Liver (tissue), 3 donors: ENCODE measurements around the gene SAFB2.

ENCODE experiments used
- EGR1 ChIP-seq, 2 donors: IDR thresholded peaks; 2 replicates each; pipeline ENCODE4 v1.6.1; 2016 to 2018; ENCODE audit warnings: antibody characterized with exemption in 2 of 2, low read depth in 2 of 2
- HNF4A ChIP-seq, 2 donors: conservative IDR thresholded peaks; 2 replicates each; pipeline ENCODE4 v1.6.1; 2016; ENCODE audit warnings: antibody characterized with exemption in 2 of 2, mild to moderate bottlenecking in 2 of 2
- JUND ChIP-seq, 2 donors: IDR thresholded peaks; 2 replicates each; pipeline ENCODE4 v1.6.1; 2016; ENCODE audit warnings: antibody characterized with exemption in 2 of 2
- RAD21 ChIP-seq, 2 donors: IDR thresholded peaks; 2 replicates each; pipeline ENCODE4 v1.6.1; 2016; ENCODE audit warnings: antibody characterized with exemption in 2 of 2, mild to moderate bottlenecking in 2 of 2
- REST ChIP-seq: IDR thresholded peaks from 2 replicates; pipeline ENCODE4 v1.6.1; 2016; ENCODE audit warnings: antibody characterized with exemption, mild to moderate bottlenecking
- TAF1 ChIP-seq: conservative IDR thresholded peaks from 2 replicates; pipeline ENCODE4 v1.6.1; 2016; ENCODE audit warnings: antibody characterized with exemption, mild to moderate bottlenecking
- YY1 ChIP-seq: IDR thresholded peaks from 2 replicates; pipeline ENCODE4 v1.6.1; 2016; ENCODE audit warnings: antibody characterized with exemption, mild to moderate bottlenecking
- ZBTB33 ChIP-seq: IDR thresholded peaks from 2 replicates; pipeline ENCODE4 v1.6.1; 2016; ENCODE audit warnings: antibody characterized with exemption
- TF ChIP-seq, protein P1 (sequence below): fragments of 150-350 bp; IDR thresholded peaks from 2 replicates; pipeline ENCODE4 v1.5.1; 2017; ENCODE audit warnings: improper control_type of control experiment, low read depth, low read length; ENCODE audit not compliant: missing input control
- TF ChIP-seq, protein P2 (sequence below): IDR thresholded peaks from 2 replicates; pipeline ENCODE4 v1.6.1; 2016; ENCODE audit warnings: antibody characterized with exemption
- donor health status: healthy.
- donor health status: healthy.

- TF ChIP-seq EGR1 (IDR thresholded peaks at IDR 0.05; ENCODE audit: low read depth in 2 of 2) (no peak), ZBTB33 (no peak), REST (no peak), HNF4A (conservative IDR thresholded peaks at IDR 0.05) (no peak), TAF1 (no peak), RAD21 (IDR thresholded peaks at IDR 0.05) (no peak), YY1 (no peak), JUND (IDR thresholded peaks at IDR 0.05) (no peak)
- TF ChIP-seq, protein P1, sequence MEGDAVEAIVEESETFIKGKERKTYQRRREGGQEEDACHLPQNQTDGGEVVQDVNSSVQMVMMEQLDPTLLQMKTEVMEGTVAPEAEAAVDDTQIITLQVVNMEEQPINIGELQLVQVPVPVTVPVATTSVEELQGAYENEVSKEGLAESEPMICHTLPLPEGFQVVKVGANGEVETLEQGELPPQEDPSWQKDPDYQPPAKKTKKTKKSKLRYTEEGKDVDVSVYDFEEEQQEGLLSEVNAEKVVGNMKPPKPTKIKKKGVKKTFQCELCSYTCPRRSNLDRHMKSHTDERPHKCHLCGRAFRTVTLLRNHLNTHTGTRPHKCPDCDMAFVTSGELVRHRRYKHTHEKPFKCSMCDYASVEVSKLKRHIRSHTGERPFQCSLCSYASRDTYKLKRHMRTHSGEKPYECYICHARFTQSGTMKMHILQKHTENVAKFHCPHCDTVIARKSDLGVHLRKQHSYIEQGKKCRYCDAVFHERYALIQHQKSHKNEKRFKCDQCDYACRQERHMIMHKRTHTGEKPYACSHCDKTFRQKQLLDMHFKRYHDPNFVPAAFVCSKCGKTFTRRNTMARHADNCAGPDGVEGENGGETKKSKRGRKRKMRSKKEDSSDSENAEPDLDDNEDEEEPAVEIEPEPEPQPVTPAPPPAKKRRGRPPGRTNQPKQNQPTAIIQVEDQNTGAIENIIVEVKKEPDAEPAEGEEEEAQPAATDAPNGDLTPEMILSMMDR = no peak
- TF ChIP-seq, protein P2, sequence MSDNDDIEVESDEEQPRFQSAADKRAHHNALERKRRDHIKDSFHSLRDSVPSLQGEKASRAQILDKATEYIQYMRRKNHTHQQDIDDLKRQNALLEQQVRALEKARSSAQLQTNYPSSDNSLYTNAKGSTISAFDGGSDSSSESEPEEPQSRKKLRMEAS = no peak
These were observed 6.4 kb upstream of the SAFB2 start for GRCh38 chr19:5628919-5629481.
